ENCODE measurements around the gene ARHGEF7.

Gene ARHGEF7

DNA sequence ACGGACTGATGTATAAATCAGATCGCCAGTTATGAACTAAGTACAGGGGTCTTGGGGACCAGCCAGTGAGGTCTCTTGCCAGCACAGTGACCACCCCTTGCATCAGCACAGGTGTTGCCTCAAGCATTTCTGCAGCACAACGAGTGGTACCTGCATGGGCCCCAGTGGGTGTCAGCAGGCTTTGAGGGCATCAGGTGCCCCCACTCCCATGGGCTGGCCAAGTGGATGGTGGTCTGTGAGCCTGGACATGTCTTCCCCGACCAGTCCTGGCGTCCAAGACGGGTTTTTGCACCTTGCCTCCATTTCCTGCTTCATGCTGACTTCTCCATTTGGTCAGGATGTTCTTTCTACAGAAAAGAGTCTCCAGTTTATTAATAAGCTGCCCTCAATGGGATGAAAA, 22.4 kb upstream of the ARHGEF7 start:
- Histone ChIP-seq H3K27ac (ENCODE audit: low read depth, low read length, poor library complexity, severe bottlenecking) (no peak overlapping the region), H3K36me3 (ENCODE audit: insufficient read depth, low read length) (no peaks in the 10 kb centered on the region), H3F3A (ENCODE audit: insufficient read depth, low read length) (no peaks in the 10 kb centered on the region), H4K20me1 (ENCODE audit: insufficient read depth, low read length) (no peaks in the 10 kb centered on the region), H3K9me3 (ENCODE audit: low read length) (no peaks in the 10 kb centered on the region), H3K4me2 (ENCODE audit: low read length) (no peak overlapping the region), H3K4me1 (ENCODE audit: insufficient read depth, low read length, severe bottlenecking) (no peaks in the 10 kb centered on the region), H3K27me3 (ENCODE audit: insufficient read depth, low read length) (peaks cover 11% of the 10 kb centered on the region; the same call in 1 of the 2 replicates), H3K4me3 (ENCODE audit: low read depth, low read length, poor library complexity, severe bottlenecking) (no peak overlapping the region), H2AFZ (ENCODE audit: low read length) (no peak overlapping the region), H3K9me2 (ENCODE audit: low read depth, low read length) (no peaks in the 10 kb centered on the region), H3K79me2 (ENCODE audit: insufficient read depth, low read length) (no peaks in the 10 kb centered on the region), H3K9ac (ENCODE audit: low read length) (no peak overlapping the region)
- TF ChIP-seq, protein P1, sequence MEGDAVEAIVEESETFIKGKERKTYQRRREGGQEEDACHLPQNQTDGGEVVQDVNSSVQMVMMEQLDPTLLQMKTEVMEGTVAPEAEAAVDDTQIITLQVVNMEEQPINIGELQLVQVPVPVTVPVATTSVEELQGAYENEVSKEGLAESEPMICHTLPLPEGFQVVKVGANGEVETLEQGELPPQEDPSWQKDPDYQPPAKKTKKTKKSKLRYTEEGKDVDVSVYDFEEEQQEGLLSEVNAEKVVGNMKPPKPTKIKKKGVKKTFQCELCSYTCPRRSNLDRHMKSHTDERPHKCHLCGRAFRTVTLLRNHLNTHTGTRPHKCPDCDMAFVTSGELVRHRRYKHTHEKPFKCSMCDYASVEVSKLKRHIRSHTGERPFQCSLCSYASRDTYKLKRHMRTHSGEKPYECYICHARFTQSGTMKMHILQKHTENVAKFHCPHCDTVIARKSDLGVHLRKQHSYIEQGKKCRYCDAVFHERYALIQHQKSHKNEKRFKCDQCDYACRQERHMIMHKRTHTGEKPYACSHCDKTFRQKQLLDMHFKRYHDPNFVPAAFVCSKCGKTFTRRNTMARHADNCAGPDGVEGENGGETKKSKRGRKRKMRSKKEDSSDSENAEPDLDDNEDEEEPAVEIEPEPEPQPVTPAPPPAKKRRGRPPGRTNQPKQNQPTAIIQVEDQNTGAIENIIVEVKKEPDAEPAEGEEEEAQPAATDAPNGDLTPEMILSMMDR (IDR thresholded peaks at IDR 0.05; ENCODE audit: low read length): no peak
- no peak for TF ChIP-seq EZH2 (IDR thresholded peaks at IDR 0.05; ENCODE audit: borderline replicate concordance, low read length)

DNA sequence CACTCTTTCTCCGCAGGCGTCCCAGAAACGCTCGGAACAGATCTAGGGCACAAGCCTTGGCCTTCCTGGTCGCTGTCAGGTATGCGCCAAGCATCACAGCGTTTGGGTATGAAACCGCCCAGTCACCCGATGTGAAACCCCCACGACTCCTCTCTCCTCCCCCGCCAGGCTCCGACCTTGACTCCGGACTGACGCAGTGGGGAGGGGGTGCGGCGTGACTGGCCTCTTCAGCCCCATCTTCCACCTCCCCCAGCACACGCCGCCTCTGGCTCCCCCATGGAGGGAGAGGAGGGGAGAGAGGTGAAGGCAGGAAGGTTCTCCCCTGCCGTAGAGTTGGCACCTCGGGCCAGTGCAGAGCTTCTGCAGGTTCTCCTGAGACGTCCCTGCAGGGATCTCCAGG, 22.0 kb upstream of the ARHGEF7 start:
- H3K4me2 ChIP-seq (ENCODE audit: low read length): no peak overlapping the region
- no peak overlapping the region for H3K27ac ChIP-seq (ENCODE audit: low read depth, low read length, poor library complexity, severe bottlenecking)
- no peaks in the 10 kb centered on the region for H3F3A ChIP-seq (ENCODE audit: insufficient read depth, low read length)
- no peaks in the 10 kb centered on the region for H3K9me3 ChIP-seq (ENCODE audit: low read length)
- no peaks in the 10 kb centered on the region for H3K79me2 ChIP-seq (ENCODE audit: insufficient read depth, low read length)
- H3K4me3 ChIP-seq (ENCODE audit: low read depth, low read length, poor library complexity, severe bottlenecking): no peak overlapping the region
- no peak overlapping the region for H3K9ac ChIP-seq (ENCODE audit: low read length)
- no peak overlapping the region for H2AFZ ChIP-seq (ENCODE audit: low read length)
- H3K9me2 ChIP-seq (ENCODE audit: low read depth, low read length): no peaks in the 10 kb centered on the region
- H3K27me3 ChIP-seq (ENCODE audit: insufficient read depth, low read length): peaks cover 11% of the 10 kb centered on the region; the same call in 1 of the 2 replicates
- no peaks in the 10 kb centered on the region for H3K36me3 ChIP-seq (ENCODE audit: insufficient read depth, low read length)
- no peaks in the 10 kb centered on the region for H4K20me1 ChIP-seq (ENCODE audit: insufficient read depth, low read length)
- H3K4me1 ChIP-seq (ENCODE audit: insufficient read depth, low read length, severe bottlenecking): no peaks in the 10 kb centered on the region
- TF ChIP-seq, protein P1 (IDR thresholded peaks at IDR 0.05; ENCODE audit: low read length): no peak
- TF ChIP-seq EZH2 (IDR thresholded peaks at IDR 0.05; ENCODE audit: borderline replicate concordance, low read length): no peak

DNA sequence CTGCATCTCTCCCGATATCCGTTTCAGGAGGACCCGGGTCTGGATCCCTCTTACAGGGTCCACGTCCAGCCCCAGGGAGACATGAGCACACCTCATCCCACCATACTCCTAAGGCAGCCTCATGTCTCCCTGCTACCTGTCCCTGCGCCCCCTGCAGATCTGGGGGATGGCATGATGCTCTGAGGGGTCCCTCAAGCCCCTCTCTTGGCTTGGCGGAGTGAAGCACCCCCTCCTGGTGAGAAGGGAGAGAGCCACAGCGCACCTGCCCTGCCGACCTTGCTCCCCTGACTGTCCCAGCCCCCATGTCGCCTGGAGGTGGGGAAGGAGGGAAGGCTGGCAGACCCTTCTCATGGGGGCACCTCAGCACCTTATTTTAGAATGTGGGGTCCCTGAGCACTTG, 21.5 kb upstream of the ARHGEF7 start:
- H3K27me3 ChIP-seq (ENCODE audit: insufficient read depth, low read length): peaks cover 11% of the 10 kb centered on the region; the same call in 1 of the 2 replicates
- no peaks in the 10 kb centered on the region for H3K79me2 ChIP-seq (ENCODE audit: insufficient read depth, low read length)
- H4K20me1 ChIP-seq (ENCODE audit: insufficient read depth, low read length): no peaks in the 10 kb centered on the region
- H3F3A ChIP-seq (ENCODE audit: insufficient read depth, low read length): no peaks in the 10 kb centered on the region
- H3K4me2 ChIP-seq (ENCODE audit: low read length): no peak overlapping the region
- no peaks in the 10 kb centered on the region for H3K9me3 ChIP-seq (ENCODE audit: low read length)
- no peaks in the 10 kb centered on the region for H3K36me3 ChIP-seq (ENCODE audit: insufficient read depth, low read length)
- H3K9me2 ChIP-seq (ENCODE audit: low read depth, low read length): no peaks in the 10 kb centered on the region
- TF ChIP-seq, protein P1 (IDR thresholded peaks at IDR 0.05; ENCODE audit: low read length): no peak; the same call in 1 of the 2 replicates
- TF ChIP-seq EZH2 (IDR thresholded peaks at IDR 0.05; ENCODE audit: borderline replicate concordance, low read length): no peak
- no peak overlapping the region for H3K9ac ChIP-seq (ENCODE audit: low read length)
- H3K4me3 ChIP-seq (ENCODE audit: low read depth, low read length, poor library complexity, severe bottlenecking): no peak overlapping the region
- H3K4me1 ChIP-seq (ENCODE audit: insufficient read depth, low read length, severe bottlenecking): no peaks in the 10 kb centered on the region
- no peak overlapping the region for H2AFZ ChIP-seq (ENCODE audit: low read length)
- no peak overlapping the region for H3K27ac ChIP-seq (ENCODE audit: low read depth, low read length, poor library complexity, severe bottlenecking)
